Vagina (tissue), 2 donors: ENCODE results near the gene ADGRV1.
"Not testable (repeated sequence)": the region's sequence is repeated elsewhere in the genome, so short reads cannot be mapped to it uniquely, and the experiment has no call there.

Source experiments
- CTCF ChIP-seq, 3 experiments: fragments of 450-650 bp in 2 of 3; fragments of 200-600 bp in 1 of 3; sonication (generic) in 1 of 3; IDR thresholded peaks; one replicate each; pipeline ENCODE4 v1.5.1; 2017 to 2019; ENCODE audit warnings: antibody characterized with exemption in 3 of 3, mild to moderate bottlenecking in 2 of 3, moderate library complexity in 2 of 3
- POLR2A ChIP-seq, 2 donors: fragments of 450-650 bp; IDR thresholded peaks; one replicate each; pipeline ENCODE4 v1.6.1; 2017; ENCODE audit warnings: antibody characterized with exemption in 2 of 2, mild to moderate bottlenecking in 2 of 2, moderate library complexity in 2 of 2
- POLR2AphosphoS5 ChIP-seq, 2 donors: sonication (generic); formaldehyde crosslinking; IDR thresholded peaks; one replicate each; pipeline ENCODE4 v1.9.0; 2017; ENCODE audit warnings: antibody characterized with exemption in 2 of 2, mild to moderate bottlenecking in 2 of 2, low read depth in 1 of 2; ENCODE audit not compliant: insufficient read depth in 1 of 2

GRCh38 chr5:90969945-90970344 is 411.3 kb downstream of the ADGRV1 start:
- not testable (repeated sequence) for TF ChIP-seq CTCF (IDR thresholded peaks at IDR 0.05); POLR2AphosphoS5 (IDR thresholded peaks at IDR 0.05; ENCODE audit: insufficient read depth in 1 of 2, low read depth in 1 of 2); POLR2A (IDR thresholded peaks at IDR 0.05)
